Measurements from ENCODE around the gene SLC38A6. TPM values are rescaled to one million over a fixed set of nuclear protein-coding genes. Genes with fewer than 3 reads are reported as not detected.

SLC38A6 gene
- total RNA-seq, 1 experiment from 2014 or later: 26.9 TPM

Other genes starting within 250 kb of the SLC38A6 start
- gene MNAT1, start 246.5 kb upstream of the SLC38A6 start, total RNA-seq (2014; rRNA removed; shearing (Covaris generic)): 56.9 and 75.5 TPM in 2 replicates
- gene TRMT5, start 166 bp upstream of the SLC38A6 start, total RNA-seq (2014; rRNA removed; shearing (Covaris generic)): 9.9 and 12.9 TPM in 2 replicates

All from RPMI7951 (cell line).